Measurements from ENCODE around the gene LEPR. TPM values are rescaled to one million over a fixed set of nuclear protein-coding genes. Genes with fewer than 3 reads are reported as not detected.
A peak's percentile ranks its signal among the peaks of the same experiment; 100 is the strongest.

LEPR gene
- total and polyA plus RNA-seq, 4 donors: 4.0 to 71.6 (median 13.2) TPM

DNA sequence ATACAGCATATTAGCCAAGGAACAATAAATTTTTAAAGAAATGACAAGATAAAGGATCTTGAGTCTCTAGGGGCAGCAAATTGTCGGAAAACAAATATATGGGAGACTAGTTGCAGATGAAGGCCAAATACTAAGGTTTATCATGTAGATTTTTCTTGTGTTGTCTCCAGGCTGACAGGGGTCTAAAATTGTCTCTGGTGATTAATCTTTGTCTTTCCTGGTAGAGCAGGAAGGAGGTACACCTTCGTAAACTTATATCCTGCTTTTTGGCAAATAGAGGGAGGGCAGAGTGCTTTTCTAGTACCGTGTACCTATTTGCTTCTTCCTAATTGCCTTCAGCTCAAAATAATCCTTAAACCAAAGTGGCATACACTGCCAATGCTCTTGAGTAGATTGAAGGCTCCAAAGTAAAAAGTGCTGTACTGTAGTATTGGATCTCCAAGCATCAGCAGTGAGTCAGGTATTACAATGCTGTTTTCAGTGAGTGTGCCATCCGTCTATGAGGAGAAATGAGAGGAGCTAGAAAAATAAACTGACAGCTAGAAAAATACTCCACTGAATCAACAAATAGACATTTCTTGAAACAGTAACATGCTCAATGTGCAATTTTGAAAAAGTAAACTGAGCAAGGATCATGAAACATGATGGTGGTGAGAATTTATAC is 1.8 kb upstream of the LEPR start:
- Histone ChIP-seq H3K9me3 (ENCODE audit: control insufficient read depth, low read length) (no peaks in the 10 kb centered on the region), H3K27ac (ENCODE audit: low read depth in 1 of 2, low read length in 2 of 2) (no peak overlapping the region), H3K36me3 (ENCODE audit: control insufficient read depth in 1 of 2, insufficient read depth in 2 of 2, low read length in 1 of 2) (no peaks in the 10 kb centered on the region), H3K4me3 (ENCODE audit: low read length in 2 of 2) (no peak overlapping the region), H3K27me3 (ENCODE audit: control insufficient read depth in 1 of 2, insufficient read depth in 2 of 2, low read length in 1 of 2) (no peaks in the 10 kb centered on the region), H3K4me1 (ENCODE audit: control insufficient read depth in 1 of 2, insufficient read depth in 2 of 2, low read length in 2 of 2) (peaks cover 0 to 3% of the 10 kb centered on the region in 2 donors)
- DNase-seq (no peak), ATAC-seq (ENCODE audit: low FRiP score) (no peak)
- intact Hi-C loops (cut with DNase I): loop anchor here in 1 of 2 donors (10.0 kb wide), 1 partner anchor 164 kb away; no protein-coding TSS in a partner anchor
- 91 to 95% methylated on average over 4 of the region's 4 CpGs for WGBS, 2 donors

DNA sequence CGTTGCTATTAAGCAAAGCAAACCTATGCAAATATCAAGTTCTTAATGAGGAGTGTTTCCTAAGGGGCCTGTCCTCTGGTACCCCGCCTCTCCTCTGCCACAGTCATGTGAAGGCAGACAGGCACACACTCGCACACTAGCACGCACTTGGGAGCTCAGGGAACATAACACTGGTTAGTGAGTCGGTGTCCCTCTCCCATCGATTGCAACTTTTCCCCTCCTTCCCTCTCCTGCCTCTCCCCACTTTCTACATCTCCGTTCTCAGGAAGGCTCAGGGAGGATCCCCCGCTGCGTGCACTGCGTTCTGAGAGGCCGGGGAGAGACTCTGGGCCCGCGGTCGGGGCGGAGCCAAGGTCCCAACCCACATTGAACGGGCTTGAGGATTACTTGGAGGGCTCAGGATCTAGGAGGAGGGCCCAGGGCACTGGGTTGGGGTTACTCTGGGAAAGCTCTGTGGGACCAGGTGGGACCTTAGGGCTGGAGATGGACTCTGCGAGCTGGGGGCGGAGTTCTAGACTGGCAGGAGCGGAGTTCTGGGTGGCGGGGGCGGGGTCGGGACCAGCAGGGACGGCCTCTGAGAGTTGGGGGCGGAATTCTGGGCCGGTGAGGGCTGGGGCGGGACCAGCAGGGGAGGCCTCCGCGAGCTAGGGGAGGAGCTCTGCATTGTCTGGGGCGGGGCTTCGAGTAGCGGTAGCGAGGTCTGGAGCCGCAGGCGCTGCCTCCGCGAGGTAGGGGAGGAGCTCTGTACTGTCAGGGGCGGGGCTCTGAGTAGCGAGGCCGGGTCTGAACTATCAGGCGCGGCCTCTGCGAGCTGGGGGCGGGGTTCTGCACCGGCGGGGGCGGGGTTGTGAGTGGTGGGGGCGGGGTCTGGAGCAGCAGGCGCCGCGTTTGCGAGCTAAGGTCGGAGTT is 533 bp upstream of the LEPR start:
- H3K27me3 ChIP-seq (ENCODE audit: control insufficient read depth in 1 of 2, insufficient read depth in 2 of 2, low read length in 1 of 2): no peaks in the 10 kb centered on the region
- intact Hi-C loops (cut with DNase I): loop anchor here (2.0 to 10.0 kb wide), 3 partner anchors 155 to 353 kb away; no protein-coding TSS in a partner anchor
- peak overlapping the region; percentile 20 to 98 for H3K4me3 ChIP-seq (ENCODE audit: low read length in 2 of 2)
- no peaks in the 10 kb centered on the region for H3K36me3 ChIP-seq (ENCODE audit: control insufficient read depth in 1 of 2, insufficient read depth in 2 of 2, low read length in 1 of 2)
- H3K9me3 ChIP-seq (ENCODE audit: control insufficient read depth, low read length): no peaks in the 10 kb centered on the region
- peak overlapping the region in 1 of 2 donors; percentile 21 for H3K27ac ChIP-seq (ENCODE audit: low read depth in 1 of 2, low read length in 2 of 2)
- ATAC-seq (ENCODE audit: low FRiP score) (peak; percentile 98), DNase-seq (peak; percentile 99)
- 1% methylated on average over 44 to 52 of the region's 52 CpGs for WGBS, 2 donors
- peaks cover 0 to 3% of the 10 kb centered on the region in 2 donors for H3K4me1 ChIP-seq (ENCODE audit: control insufficient read depth in 1 of 2, insufficient read depth in 2 of 2, low read length in 2 of 2)

DNA sequence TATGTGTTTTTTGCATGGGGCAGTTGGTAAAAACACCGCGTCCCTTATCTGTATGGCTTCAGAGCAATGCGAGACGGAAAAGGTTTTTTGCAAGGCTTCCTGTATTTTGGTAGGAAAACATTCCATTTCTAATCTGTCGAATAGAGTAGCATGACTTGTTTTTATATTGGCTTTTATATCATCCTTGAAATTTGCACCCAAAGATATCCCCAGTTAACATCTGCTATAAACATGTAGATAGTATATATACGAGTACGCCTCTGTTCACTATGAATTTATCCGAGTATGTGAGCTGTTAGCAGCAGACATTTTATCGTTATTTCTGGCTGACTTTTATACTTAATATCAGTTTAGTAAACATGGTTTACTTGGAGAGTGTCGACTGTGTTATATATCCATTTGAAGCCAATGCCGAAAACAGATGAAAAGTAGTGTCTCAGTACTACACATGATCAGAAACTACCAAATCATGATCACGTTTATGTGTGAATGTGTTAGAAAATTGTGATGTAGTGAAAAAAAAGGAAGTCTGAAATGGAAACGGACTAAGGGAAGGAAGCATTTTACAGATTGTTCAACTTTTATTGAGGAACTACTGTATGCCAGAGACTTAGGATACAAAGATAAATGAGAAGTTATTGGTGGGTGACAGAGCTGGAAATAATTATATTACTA is 1.0 kb downstream of the LEPR start:
- peaks cover 3% of the 10 kb centered on the region in 2 donors for H3K36me3 ChIP-seq (ENCODE audit: control insufficient read depth in 1 of 2, insufficient read depth in 2 of 2, low read length in 1 of 2)
- ATAC-seq (ENCODE audit: low FRiP score) (no peak), DNase-seq (no peak)
- no peaks in the 10 kb centered on the region for H3K9me3 ChIP-seq (ENCODE audit: control insufficient read depth, low read length)
- H3K4me1 ChIP-seq (ENCODE audit: control insufficient read depth in 1 of 2, insufficient read depth in 2 of 2, low read length in 2 of 2): peaks cover 0 to 3% of the 10 kb centered on the region in 2 donors
- H3K27ac ChIP-seq (ENCODE audit: low read depth in 1 of 2, low read length in 2 of 2): peak overlapping the region; percentile 91 to 93
- intact Hi-C loops (cut with DNase I): loop anchor here in 1 of 2 donors (2.0 to 10.0 kb wide), 2 partner anchors 157 to 355 kb away; no protein-coding TSS in a partner anchor
- H3K27me3 ChIP-seq (ENCODE audit: control insufficient read depth in 1 of 2, insufficient read depth in 2 of 2, low read length in 1 of 2): no peaks in the 10 kb centered on the region
- H3K4me3 ChIP-seq (ENCODE audit: low read length in 2 of 2): peak overlapping the region; percentile 86 to 98
- 0 to 1% methylated on average over 13 of the region's 13 CpGs for WGBS, 2 donors

DNA sequence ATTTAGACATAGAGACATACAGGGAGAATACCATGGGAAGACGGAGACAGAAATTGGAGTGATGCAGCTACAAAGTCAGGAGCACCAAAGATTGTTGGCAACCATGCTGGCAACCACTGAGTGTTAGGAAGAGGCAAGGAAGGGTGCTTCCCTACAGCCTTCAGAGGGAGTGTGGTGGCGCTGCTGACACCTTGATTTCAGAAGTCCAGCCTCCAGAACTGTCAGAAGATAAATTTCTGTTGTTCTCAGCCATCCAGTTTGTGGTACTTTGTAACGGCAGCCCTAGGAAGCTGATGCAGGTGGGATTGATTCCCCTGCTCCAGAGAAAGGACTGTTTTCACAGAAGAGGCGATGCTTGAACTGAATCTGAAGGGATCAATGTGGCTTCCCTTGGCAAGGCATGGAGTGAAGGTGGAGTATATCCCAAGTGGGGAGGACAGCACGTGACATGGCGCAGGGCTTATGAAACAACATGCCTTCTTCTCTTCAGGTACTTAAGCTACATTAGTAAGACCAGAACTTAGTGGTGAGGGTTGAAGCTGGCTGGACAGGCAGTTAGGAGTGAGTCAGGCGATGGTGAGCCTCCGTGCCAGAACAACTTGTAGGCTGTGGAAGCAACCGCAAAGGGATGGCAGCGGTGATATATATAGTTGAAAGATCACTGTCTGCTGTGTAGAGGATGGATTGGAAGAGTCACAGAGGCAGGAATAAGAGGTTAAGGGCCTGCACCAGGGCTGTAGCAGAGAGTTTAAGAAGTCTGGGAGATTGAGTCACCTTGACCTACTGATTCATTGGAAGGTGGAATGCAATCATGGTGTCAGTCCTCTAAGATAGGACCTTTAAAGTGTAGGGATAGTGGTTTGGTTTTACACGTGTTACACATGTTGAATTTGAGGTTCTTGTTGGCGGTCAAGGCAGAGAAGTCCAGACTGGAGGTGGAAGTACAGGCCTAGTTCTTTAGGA is 2.1 kb downstream of the LEPR start:
- ATAC-seq (ENCODE audit: low FRiP score) (no peak), DNase-seq (no peak)
- peak overlapping the region in 1 of 2 donors; percentile 98 for H3K4me3 ChIP-seq (ENCODE audit: low read length in 2 of 2)
- 93 to 94% methylated on average over 12 of the region's 12 CpGs for WGBS, 2 donors
- H3K27me3 ChIP-seq (ENCODE audit: control insufficient read depth in 1 of 2, insufficient read depth in 2 of 2, low read length in 1 of 2): no peaks in the 10 kb centered on the region
- H3K27ac ChIP-seq (ENCODE audit: low read depth in 1 of 2, low read length in 2 of 2): no peak overlapping the region
- peaks cover 0 to 3% of the 10 kb centered on the region in 2 donors for H3K4me1 ChIP-seq (ENCODE audit: control insufficient read depth in 1 of 2, insufficient read depth in 2 of 2, low read length in 2 of 2)
- peaks cover 3 to 5% of the 10 kb centered on the region in 2 donors for H3K36me3 ChIP-seq (ENCODE audit: control insufficient read depth in 1 of 2, insufficient read depth in 2 of 2, low read length in 1 of 2)
- intact Hi-C loops (cut with DNase I): loop anchor here in 1 of 2 donors (10.0 kb wide), 1 partner anchor 158 kb away; no protein-coding TSS in a partner anchor
- no peaks in the 10 kb centered on the region for H3K9me3 ChIP-seq (ENCODE audit: control insufficient read depth, low read length)

DNA sequence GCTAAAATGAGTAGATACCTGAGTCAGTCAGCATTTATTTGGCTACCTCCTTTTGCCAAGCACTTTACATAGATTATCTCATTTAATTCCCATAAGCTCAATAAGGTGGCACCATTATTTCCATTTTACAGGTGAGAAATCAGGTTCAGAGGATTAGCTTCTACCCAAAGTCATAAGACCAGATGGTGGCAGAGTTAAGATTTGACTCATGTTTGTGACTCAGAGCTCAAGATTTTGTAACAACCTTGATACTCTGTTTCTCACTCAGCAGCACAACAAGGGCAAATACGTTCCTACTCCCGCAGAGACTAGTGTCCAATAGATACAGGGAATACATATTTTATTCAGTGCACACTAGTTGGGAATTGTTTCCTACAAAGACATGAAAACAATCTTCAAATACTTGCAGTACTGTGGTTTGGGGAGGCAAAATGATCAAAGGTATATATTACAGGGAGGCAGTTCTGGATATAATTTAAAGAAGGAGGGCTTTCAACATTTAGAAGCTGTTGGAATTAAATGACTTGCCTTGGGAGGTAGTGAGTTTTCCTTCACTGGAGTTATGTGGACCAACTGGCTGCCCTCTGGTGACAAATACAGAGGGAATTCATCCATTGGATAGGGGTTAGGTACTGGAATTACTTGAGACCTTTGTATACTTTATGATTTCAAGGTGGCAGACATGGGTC is 3.6 kb downstream of the LEPR start:
- intact Hi-C loops (cut with DNase I): loop anchor here in 1 of 2 donors (10.0 kb wide), 1 partner anchor 159 kb away; no protein-coding TSS in a partner anchor
- peaks cover 0 to 3% of the 10 kb centered on the region in 2 donors for H3K4me1 ChIP-seq (ENCODE audit: control insufficient read depth in 1 of 2, insufficient read depth in 2 of 2, low read length in 2 of 2)
- H3K36me3 ChIP-seq (ENCODE audit: control insufficient read depth in 1 of 2, insufficient read depth in 2 of 2, low read length in 1 of 2): peaks cover 3 to 5% of the 10 kb centered on the region in 2 donors
- WGBS, 2 donors: 66 to 76% methylated on average over 2 of the region's 2 CpGs
- H3K27ac ChIP-seq (ENCODE audit: low read depth in 1 of 2, low read length in 2 of 2): no peak overlapping the region
- no peaks in the 10 kb centered on the region for H3K9me3 ChIP-seq (ENCODE audit: control insufficient read depth, low read length)
- DNase-seq: no peak
- no peaks in the 10 kb centered on the region for H3K27me3 ChIP-seq (ENCODE audit: control insufficient read depth in 1 of 2, insufficient read depth in 2 of 2, low read length in 1 of 2)
- no peak overlapping the region for H3K4me3 ChIP-seq (ENCODE audit: low read length in 2 of 2)
- ATAC-seq (ENCODE audit: low FRiP score): no peak

DNA sequence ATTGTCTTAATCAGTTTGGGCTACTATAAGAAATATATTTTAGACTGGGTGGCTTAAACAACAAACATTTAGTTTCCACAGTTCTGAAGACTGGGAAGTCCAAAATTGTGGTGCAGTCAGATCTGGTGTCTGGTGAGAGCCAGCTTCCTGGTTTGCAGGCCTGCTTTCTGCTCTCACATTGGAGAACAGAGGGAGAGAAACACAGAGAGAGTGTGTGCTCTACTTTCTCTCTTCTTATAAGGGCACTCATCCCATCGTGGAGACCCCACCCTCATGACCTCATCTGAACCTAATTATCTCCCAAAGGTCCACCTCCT is 4.1 kb downstream of the LEPR start:
- Histone ChIP-seq H3K27ac (ENCODE audit: low read depth in 1 of 2, low read length in 2 of 2) (no peak overlapping the region), H3K4me3 (ENCODE audit: low read length in 2 of 2) (no peak overlapping the region), H3K27me3 (ENCODE audit: control insufficient read depth in 1 of 2, insufficient read depth in 2 of 2, low read length in 1 of 2) (no peaks in the 10 kb centered on the region), H3K36me3 (ENCODE audit: control insufficient read depth in 1 of 2, insufficient read depth in 2 of 2, low read length in 1 of 2) (peaks cover 3 to 5% of the 10 kb centered on the region in 2 donors), H3K4me1 (ENCODE audit: control insufficient read depth in 1 of 2, insufficient read depth in 2 of 2, low read length in 2 of 2) (peaks cover 1 to 3% of the 10 kb centered on the region in 2 donors), H3K9me3 (ENCODE audit: control insufficient read depth, low read length) (no peaks in the 10 kb centered on the region)
- no peak for ATAC-seq (ENCODE audit: low FRiP score)
- WGBS, 2 donors: 72 to 82% methylated on average over 1 of the region's 1 CpG
- DNase-seq: no peak
- intact Hi-C loops (cut with DNase I): loop anchor here in 1 of 2 donors (10.0 kb wide), 1 partner anchor 160 kb away; no protein-coding TSS in a partner anchor

DNA sequence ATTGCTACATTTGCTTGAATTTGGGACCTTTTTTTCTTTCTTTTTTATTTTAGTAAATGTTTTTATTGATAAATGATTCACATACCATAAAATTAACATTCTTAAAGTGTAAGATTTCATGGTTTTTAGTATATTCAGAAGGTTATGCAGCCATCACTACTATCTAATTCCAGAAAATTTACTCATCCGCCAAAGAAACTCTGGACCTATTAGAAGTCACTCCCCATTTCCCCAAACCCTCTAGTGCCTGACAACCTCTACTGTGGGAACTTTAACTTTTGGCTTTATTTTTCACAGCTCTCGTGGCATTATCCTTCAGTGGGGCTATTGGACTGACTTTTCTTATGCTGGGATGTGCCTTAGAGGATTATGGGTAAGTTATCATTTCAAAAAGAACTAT is 4.5 kb downstream of the LEPR start:
- H3K9me3 ChIP-seq (ENCODE audit: control insufficient read depth, low read length): no peaks in the 10 kb centered on the region
- DNase-seq (no peak), ATAC-seq (ENCODE audit: low FRiP score) (no peak)
- WGBS, 2 donors: 91 to 96% methylated on average over 2 of the region's 2 CpGs
- H3K4me1 ChIP-seq (ENCODE audit: control insufficient read depth in 1 of 2, insufficient read depth in 2 of 2, low read length in 2 of 2): peaks cover 1 to 3% of the 10 kb centered on the region in 2 donors
- H3K4me3 ChIP-seq (ENCODE audit: low read length in 2 of 2): no peak overlapping the region
- H3K27ac ChIP-seq (ENCODE audit: low read depth in 1 of 2, low read length in 2 of 2): no peak overlapping the region
- peaks cover 3 to 5% of the 10 kb centered on the region in 2 donors for H3K36me3 ChIP-seq (ENCODE audit: control insufficient read depth in 1 of 2, insufficient read depth in 2 of 2, low read length in 1 of 2)
- H3K27me3 ChIP-seq (ENCODE audit: control insufficient read depth in 1 of 2, insufficient read depth in 2 of 2, low read length in 1 of 2): no peaks in the 10 kb centered on the region
- intact Hi-C loops (cut with DNase I): loop anchor here in 1 of 2 donors (10.0 kb wide), 1 partner anchor 160 kb away; no protein-coding TSS in a partner anchor

All from aorta (tissue), 5 donors.